ENCODE results near the gene SYK. TPM values are rescaled to one million over a fixed set of nuclear protein-coding genes. Genes with fewer than 3 reads are reported as not detected.

SYK gene
- total RNA-seq, 1 donor from 2014 or later, result 15.0 TPM

GRCh38 chr9:90842176-90842777 is 40.7 kb downstream of the SYK start:
- Histone ChIP-seq H3K27me3 (ENCODE audit: control insufficient read depth, insufficient read depth, low read length) (no peaks in the 10 kb centered on the region), H3K36me3 (ENCODE audit: control insufficient read depth, insufficient read depth, low read length) (no peaks in the 10 kb centered on the region), H3K4me3 (ENCODE audit: low read depth, low read length) (no peak overlapping the region)
- no peak for DNase-seq (ENCODE audit: low read depth)
- no peak for TF ChIP-seq CTCF (IDR thresholded peaks at IDR 0.05; ENCODE audit: insufficient read depth, low read length, poor library complexity, severe bottlenecking)

- no peaks in the 10 kb centered on the region for H3K36me3 ChIP-seq (ENCODE audit: control insufficient read depth, insufficient read depth, low read length)
- TF ChIP-seq CTCF (IDR thresholded peaks at IDR 0.05; ENCODE audit: insufficient read depth, low read length, poor library complexity, severe bottlenecking), result no peak
- no peak overlapping the region for H3K4me3 ChIP-seq (ENCODE audit: low read depth, low read length)
- no peaks in the 10 kb centered on the region for H3K27me3 ChIP-seq (ENCODE audit: control insufficient read depth, insufficient read depth, low read length)
- no peak for DNase-seq (ENCODE audit: low read depth)
Measured at GRCh38 chr9:90842996-90843395, 41.4 kb downstream of the SYK start.

- no peak for DNase-seq (ENCODE audit: low read depth)
- H3K27me3 ChIP-seq (ENCODE audit: control insufficient read depth, insufficient read depth, low read length), result no peaks in the 10 kb centered on the region
Measured at GRCh38 chr9:90843525-90843924, 41.9 kb downstream of the SYK start.

GRCh38 chr9:90844326-90844725 is 42.7 kb downstream of the SYK start:
- no peak for DNase-seq (ENCODE audit: low read depth)
- H3K27me3 ChIP-seq (ENCODE audit: control insufficient read depth, insufficient read depth, low read length), result no peaks in the 10 kb centered on the region
- H3K4me3 ChIP-seq (ENCODE audit: low read depth, low read length), result no peak overlapping the region
- H3K36me3 ChIP-seq (ENCODE audit: control insufficient read depth, insufficient read depth, low read length), result no peaks in the 10 kb centered on the region
- TF ChIP-seq CTCF (IDR thresholded peaks at IDR 0.05; ENCODE audit: insufficient read depth, low read length, poor library complexity, severe bottlenecking), result no peak

More at GRCh38 chr9:90843525-90843924, 41.9 kb downstream of the SYK start:
- Histone ChIP-seq H3K4me3 (ENCODE audit: low read depth, low read length) (no peak overlapping the region), H3K36me3 (ENCODE audit: control insufficient read depth, insufficient read depth, low read length) (no peaks in the 10 kb centered on the region)
- TF ChIP-seq CTCF (IDR thresholded peaks at IDR 0.05; ENCODE audit: insufficient read depth, low read length, poor library complexity, severe bottlenecking), result no peak

- H3K27me3 ChIP-seq (ENCODE audit: control insufficient read depth, insufficient read depth, low read length), result no peaks in the 10 kb centered on the region
- no peak overlapping the region for H3K4me3 ChIP-seq (ENCODE audit: low read depth, low read length)
- no peak for TF ChIP-seq CTCF (IDR thresholded peaks at IDR 0.05; ENCODE audit: insufficient read depth, low read length, poor library complexity, severe bottlenecking)
- no peaks in the 10 kb centered on the region for H3K36me3 ChIP-seq (ENCODE audit: control insufficient read depth, insufficient read depth, low read length)
- no peak for DNase-seq (ENCODE audit: low read depth)
Measured at GRCh38 chr9:90846770-90847419, 45.3 kb downstream of the SYK start.

GRCh38 chr9:90847971-90848370 is 46.4 kb downstream of the SYK start:
- no peak for DNase-seq (ENCODE audit: low read depth)
- TF ChIP-seq CTCF (IDR thresholded peaks at IDR 0.05; ENCODE audit: insufficient read depth, low read length, poor library complexity, severe bottlenecking), result no peak
- Histone ChIP-seq H3K4me3 (ENCODE audit: low read depth, low read length) (no peak overlapping the region), H3K27me3 (ENCODE audit: control insufficient read depth, insufficient read depth, low read length) (no peaks in the 10 kb centered on the region), H3K36me3 (ENCODE audit: control insufficient read depth, insufficient read depth, low read length) (no peaks in the 10 kb centered on the region)

Data from kidney epithelial cell (primary cell).